Measurements from ENCODE around the gene PSMA7.

DNA sequence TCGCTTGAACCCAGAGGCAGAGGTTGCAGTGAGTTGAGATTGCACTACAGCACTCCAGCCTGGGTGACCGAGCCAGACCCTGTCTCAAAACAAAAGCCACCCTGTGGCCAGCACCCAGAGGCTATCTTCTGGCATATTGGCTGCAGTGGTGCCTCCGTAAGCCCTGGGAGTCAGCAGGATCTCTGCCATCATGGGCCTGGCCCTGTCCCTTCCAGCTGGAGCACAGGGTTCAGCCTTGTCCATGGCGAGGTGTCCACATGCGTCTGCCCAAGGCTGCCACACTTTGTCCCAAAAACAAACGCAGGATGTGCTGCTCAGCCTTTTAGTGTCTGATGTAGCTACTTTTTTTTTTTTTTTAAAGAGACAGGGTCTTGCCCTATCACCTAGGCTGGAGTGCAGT, 24.3 kb upstream of the PSMA7 start:
- TF ChIP-seq POLR2A (IDR thresholded peaks at IDR 0.05; ENCODE audit: low read length) (no peak), GATA1 (IDR thresholded peaks at IDR 0.05; ENCODE audit: low read depth, low read length) (no peak)

All from erythroblast (primary cell).